NCI-H1105 (cell line): Measurements from ENCODE around the gene SUPT5H.
"Not testable (repeated sequence)": the region's sequence is repeated elsewhere in the genome, so short reads cannot be mapped to it uniquely, and the experiment has no call there.

Source experiments
- DNase-seq: peaks from one replicate; lab custom pipeline; 2025; lab: John Stamatoyannopoulos, UW

The SUPT5H gene

GRCh38 chr19:39467941-39468340 is 22.6 kb downstream of the SUPT5H start:
- DNase-seq = no peak

DNA sequence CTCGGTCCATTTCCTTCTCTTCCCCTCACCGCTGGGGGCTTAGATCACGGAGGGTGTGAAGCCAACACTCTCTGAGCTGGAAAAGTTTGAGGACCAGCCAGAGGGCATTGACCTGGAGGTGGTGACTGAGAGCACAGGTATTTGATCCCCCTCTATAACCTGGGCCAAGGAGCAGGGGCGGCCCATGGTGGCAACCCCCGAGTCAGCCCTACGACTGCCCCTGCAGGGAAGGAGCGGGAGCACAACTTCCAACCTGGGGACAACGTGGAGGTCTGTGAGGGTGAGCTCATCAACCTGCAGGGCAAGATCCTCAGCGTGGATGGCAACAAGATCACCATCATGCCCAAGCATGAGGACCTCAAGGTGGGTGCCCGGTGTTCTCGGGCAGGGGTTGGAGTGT is 23.7 kb downstream of the SUPT5H start:
- DNase-seq = no peak

DNA sequence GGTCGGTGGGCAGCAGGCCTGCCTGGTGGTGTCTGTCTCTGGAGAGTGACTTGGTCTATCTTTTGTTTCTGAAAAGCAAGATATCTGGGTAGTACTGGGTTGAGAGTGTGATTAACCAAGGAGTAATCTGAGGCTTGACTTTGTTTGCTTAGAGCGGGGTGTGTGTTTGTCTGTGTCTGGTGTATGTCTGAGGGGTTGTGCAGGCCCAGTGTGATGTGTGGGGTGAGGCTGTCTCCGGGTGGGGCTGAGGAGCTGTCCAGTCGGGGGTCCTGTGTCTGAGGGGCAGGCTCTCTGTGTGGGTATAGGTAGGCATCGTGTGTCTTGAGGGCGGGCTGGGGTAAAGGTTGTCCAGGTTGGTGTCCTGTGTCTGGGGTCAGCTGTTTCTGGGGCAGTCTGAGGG is 24.2 kb downstream of the SUPT5H start:
- no peak for DNase-seq

GRCh38 chr19:39470724-39471339 is 25.4 kb downstream of the SUPT5H start:
- no peak for DNase-seq

DNA sequence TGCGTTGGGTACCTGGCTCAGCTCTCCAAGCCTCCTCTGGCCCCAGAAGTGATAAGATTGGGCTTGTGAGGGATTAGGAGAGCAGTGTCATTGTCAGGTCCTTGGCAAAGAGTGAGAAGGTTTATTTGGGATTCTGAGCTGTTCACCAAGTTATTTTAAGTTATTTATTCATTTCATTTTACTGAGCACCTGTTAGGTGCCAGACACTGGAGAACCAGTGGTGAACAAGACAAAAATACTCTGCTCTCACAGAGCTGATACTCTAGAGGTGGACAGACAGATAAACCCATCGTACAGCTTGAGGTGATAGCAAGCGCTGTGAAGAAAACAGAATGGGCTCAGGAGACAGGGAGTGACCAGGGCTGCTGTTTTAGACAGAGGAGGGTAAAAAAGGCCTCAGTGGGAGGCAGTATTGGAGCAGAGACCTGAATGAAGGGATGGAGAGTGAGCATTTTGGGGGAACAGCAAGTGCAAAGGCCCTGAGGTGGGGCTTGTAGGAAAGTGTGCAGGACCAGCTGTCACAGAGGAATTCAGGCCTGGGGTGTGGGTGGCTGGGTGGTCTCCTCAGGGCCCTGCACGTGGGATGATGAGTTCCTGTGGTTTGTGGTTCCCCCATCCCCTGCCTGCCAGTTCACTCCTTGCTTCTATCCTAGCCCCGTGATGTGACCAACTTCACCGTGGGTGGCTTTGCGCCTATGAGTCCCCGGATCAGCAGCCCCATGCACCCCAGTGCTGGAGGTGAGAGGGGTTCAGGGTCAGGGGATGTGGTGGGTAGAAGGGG is 26.6 kb downstream of the SUPT5H start:
- no peak for DNase-seq

DNA sequence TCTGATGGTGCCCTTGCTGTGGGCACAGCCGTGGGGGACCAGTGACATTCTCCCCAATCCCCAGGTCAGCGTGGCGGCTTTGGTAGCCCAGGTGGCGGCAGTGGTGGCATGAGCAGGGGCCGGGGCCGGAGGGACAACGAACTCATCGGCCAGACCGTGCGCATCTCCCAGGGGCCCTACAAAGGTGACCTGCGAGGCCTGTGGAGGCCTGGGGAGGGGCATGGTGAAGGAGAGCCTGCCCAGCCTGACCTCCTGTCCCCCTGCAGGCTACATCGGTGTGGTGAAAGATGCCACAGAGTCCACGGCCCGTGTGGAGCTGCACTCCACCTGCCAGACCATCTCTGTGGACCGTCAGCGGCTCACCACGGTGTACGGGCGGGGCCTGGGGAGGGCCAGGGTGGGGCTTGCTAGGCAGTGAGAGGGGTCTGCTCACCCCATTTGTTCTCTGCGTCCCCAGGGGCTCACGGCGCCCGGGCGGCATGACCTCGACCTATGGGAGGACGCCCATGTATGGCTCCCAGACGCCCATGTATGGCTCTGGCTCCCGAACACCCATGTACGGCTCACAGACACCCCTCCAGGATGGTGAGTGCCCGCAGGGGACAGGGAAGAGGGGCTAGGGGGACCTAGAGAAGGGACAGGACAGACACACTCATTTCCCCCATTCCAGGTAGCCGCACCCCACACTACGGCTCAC is 27.5 kb downstream of the SUPT5H start:
- DNase-seq = no peak

DNA sequence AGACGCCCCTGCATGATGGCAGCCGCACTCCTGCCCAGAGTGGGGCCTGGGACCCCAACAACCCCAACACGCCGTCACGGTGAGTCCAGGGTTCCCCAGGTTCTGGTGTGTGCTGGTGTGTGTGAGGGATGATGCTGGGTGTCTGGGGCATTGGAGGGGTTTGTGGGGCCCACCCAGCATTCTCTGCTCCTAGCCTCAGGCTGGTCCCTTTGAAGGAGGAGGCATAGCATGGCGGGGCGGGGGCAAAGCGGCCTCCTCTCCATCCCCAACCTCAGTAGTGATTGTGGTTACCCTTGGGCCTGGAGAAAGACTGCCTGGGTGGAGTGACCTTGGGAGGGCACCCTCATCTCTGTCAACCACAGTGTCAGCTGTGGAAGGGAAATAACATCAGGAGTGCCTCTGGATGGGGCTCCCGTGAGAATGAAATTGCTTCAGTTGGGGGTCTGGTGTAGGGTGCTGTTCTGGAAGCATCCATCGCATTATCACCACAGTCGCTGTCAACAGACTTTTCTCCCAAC is 28.1 kb downstream of the SUPT5H start:
- DNase-seq = no peak

DNA sequence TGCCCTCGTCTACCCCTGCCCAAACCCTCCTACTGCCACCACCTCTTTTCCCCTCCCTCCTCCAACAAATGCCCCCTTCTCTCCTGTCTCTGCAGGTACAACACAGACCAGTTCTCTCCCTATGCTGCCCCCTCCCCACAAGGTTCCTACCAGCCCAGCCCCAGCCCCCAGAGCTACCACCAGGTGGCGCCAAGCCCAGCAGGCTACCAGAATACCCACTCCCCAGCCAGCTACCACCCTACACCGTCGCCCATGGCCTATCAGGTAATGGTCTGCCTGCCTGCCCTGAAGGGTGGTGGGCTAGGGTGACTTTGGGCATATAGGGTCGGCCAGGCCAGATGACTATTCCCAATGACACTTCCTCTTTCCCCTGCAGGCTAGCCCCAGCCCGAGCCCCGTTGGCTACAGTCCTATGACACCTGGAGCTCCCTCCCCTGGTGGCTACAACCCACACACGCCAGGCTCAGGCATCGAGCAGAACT is 28.8 kb downstream of the SUPT5H start:
- DNase-seq = peak; percentile 27

DNA sequence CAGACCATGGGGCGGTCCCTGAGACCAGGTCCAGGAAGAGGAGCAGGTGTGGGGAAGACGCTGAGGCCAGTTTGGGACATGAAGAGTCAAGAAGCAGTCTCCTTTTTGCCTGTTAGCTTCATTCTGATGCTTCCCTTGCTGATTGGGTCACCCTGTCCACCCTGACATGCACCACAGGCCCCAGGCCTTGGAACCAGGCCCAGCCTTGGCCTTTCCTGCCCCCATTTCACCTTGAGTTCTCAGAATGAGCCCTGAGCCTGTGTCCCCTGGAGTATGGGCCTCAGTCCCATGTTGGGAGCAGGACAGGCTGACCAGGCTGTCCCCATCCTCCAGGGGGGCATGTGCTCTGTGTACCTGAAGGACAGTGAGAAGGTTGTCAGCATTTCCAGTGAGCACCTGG is 30.4 kb downstream of the SUPT5H start:
- DNase-seq = no peak

- not testable (repeated sequence) for DNase-seq
Observed at GRCh38 chr19:39479319-39479801, 34.0 kb downstream of the SUPT5H start.

DNA sequence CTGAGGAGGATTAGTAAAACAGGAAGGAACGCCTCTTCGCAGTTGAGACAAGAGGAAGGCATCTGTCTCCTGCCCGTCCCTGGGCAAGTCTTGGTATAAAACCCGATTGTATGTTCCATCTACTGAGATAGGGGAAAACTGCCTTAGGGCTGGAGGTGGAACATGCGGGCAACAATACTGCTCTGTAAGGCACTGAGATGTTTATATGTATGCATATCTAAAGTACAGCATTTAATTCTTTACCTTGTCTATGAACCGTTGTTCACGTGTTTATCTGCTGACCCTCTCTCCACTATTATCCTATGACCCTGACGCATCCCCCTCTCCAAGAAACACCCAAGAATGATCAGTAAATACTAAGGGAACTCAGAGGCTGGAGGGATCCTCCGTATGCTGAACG is 34.5 kb downstream of the SUPT5H start:
- no peak for DNase-seq

- peak; percentile 98 for DNase-seq
Observed at GRCh38 chr19:39480337-39481228, 35.2 kb downstream of the SUPT5H start, which contains the start of gene TIMM50. TIMM50 (plus strand) TSS chr19:39480838; CDS start chr19:39480854, 16 bp downstream.

GRCh38 chr19:39481229-39481545 is 35.8 kb downstream of the SUPT5H start:
- no peak for DNase-seq

- DNase-seq = no peak
Observed at GRCh38 chr19:39481676-39482075, 36.3 kb downstream of the SUPT5H start.

DNA sequence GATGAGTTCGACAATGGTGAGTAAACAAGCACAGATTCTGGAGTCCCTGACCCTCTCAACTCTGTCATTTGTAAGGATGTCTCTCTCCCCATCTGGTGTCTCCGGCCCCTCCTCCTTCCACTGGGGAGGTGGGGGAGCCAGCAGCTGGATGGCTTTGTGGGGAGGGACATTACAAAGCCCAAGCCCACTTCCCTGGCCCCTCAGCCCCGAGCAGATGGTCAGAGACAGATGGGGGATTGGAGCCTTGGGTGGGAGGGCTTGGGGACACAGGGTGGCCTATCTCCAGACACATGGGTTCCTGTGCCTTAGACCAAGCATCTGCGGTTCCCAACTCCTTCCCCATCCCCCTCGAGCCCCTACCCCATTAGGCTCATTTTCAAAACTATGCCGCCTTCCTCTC is 37.8 kb downstream of the SUPT5H start:
- no peak for DNase-seq

- no peak for DNase-seq
Observed at GRCh38 chr19:39489756-39490155, 44.4 kb downstream of the SUPT5H start.

DNA sequence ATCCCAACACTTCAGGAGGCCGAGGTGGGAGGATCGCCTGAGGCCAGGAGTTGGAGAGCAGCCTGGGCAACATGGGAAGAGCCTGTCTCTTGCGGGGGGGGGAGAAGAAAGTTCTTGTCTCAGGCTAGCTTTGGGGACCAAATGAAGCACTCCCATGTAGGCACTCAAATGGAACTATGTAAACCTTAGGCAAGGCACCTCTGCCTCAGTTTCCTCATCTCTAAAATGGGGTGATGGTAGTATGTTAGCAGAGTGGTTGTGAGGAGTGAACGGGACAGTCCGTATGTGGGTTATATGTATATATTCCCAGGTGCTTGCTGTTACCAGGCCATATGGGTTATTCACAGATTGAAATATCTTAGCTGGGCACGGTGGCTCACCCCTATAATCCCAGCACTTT is 46.8 kb downstream of the SUPT5H start:
- no peak for DNase-seq

GRCh38 chr19:39492788-39493187 is 47.4 kb downstream of the SUPT5H start:
- no peak for DNase-seq

DNA sequence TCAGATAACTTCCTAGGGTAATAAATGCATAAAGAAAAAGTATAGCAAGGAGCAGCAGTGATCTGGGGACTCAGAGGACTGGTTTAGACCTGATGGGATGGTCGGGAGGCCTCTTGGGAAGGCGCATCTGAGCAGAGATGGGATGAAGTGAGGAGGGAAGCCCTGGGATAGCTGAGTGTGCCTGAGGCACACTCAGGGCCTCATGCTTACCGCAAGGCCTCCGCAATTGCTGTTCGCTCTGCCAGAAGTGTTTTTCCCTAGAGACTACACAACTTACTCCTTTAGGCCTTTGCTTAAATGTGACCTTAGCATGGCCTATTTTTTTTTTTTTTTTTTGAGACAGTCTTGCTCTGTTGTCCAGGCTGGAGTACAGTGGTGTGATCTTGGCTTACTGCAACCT is 49.3 kb downstream of the SUPT5H start:
- no peak for DNase-seq

- no peak for DNase-seq
Observed at GRCh38 chr19:39496063-39496462, 50.7 kb downstream of the SUPT5H start.

- no peak for DNase-seq
Observed at GRCh38 chr19:39497701-39497995, 52.3 kb downstream of the SUPT5H start.
